DMS 273 treated with DMSO at 0.1 percent for 48 hours (cell line): ENCODE measurements around the gene RANGRF.

Source experiments
- DNase-seq: peaks from one replicate; lab custom pipeline; 2025; lab: John Stamatoyannopoulos, UW

The RANGRF gene

GRCh38 chr17:8274816-8275215, 13.7 kb upstream of the RANGRF start:
- DNase-seq, result no peak

- peak; percentile 70 for DNase-seq
These were observed 12.8 kb upstream of the RANGRF start for GRCh38 chr17:8275421-8276290.

- DNase-seq, result no peak
These were observed 11.2 kb upstream of the RANGRF start for GRCh38 chr17:8277317-8277716.

- DNase-seq, result no peak
These were observed 6.1 kb upstream of the RANGRF start for GRCh38 chr17:8282345-8282744.

GRCh38 chr17:8283356-8283755, 5.1 kb upstream of the RANGRF start:
- DNase-seq, result no peak

- no peak for DNase-seq
These were observed 4.3 kb upstream of the RANGRF start for GRCh38 chr17:8284126-8284525.

GRCh38 chr17:8285270-8286181, 2.9 kb upstream of the RANGRF start:
- DNase-seq, result no peak

- DNase-seq, result no peak
These were observed 677 bp upstream of the RANGRF start for GRCh38 chr17:8287651-8288335.

GRCh38 chr17:8289103-8289397, 580 bp downstream of the RANGRF start:
- DNase-seq, result no peak

- DNase-seq, result no peak
These were observed 1.6 kb downstream of the RANGRF start for GRCh38 chr17:8290043-8290442.

GRCh38 chr17:8292639-8293395, 4.3 kb downstream of the RANGRF start:
- DNase-seq, result no peak

GRCh38 chr17:8294361-8294760, 5.9 kb downstream of the RANGRF start:
- DNase-seq, result no peak

GRCh38 chr17:8294814-8295316, 6.4 kb downstream of the RANGRF start:
- DNase-seq, result no peak

- no peak for DNase-seq
These were observed 11.8 kb downstream of the RANGRF start for GRCh38 chr17:8300226-8300625.

- no peak for DNase-seq
These were observed 12.3 kb downstream of the RANGRF start for GRCh38 chr17:8300627-8301242.

- no peak for DNase-seq
These were observed 22.2 kb downstream of the RANGRF start for GRCh38 chr17:8310601-8311123.

GRCh38 chr17:8311131-8311790, 22.8 kb downstream of the RANGRF start:
- no peak for DNase-seq

- DNase-seq, result no peak
These were observed 23.8 kb downstream of the RANGRF start for GRCh38 chr17:8312251-8312650.

GRCh38 chr17:8312726-8313600, 24.5 kb downstream of the RANGRF start:
- no peak for DNase-seq
